ENCODE data around the gene IL5RA. TPM values are rescaled to one million over a fixed set of nuclear protein-coding genes. Genes with fewer than 3 reads are reported as not detected.

Gene IL5RA
- total and polyA plus RNA-seq, 9 of the 15 experiments (the other 6 are each of a cell fraction or from before 2014, with no cell fraction given): 0.07 to 0.28 (median 0.14) TPM; not detected in 4

DNA sequence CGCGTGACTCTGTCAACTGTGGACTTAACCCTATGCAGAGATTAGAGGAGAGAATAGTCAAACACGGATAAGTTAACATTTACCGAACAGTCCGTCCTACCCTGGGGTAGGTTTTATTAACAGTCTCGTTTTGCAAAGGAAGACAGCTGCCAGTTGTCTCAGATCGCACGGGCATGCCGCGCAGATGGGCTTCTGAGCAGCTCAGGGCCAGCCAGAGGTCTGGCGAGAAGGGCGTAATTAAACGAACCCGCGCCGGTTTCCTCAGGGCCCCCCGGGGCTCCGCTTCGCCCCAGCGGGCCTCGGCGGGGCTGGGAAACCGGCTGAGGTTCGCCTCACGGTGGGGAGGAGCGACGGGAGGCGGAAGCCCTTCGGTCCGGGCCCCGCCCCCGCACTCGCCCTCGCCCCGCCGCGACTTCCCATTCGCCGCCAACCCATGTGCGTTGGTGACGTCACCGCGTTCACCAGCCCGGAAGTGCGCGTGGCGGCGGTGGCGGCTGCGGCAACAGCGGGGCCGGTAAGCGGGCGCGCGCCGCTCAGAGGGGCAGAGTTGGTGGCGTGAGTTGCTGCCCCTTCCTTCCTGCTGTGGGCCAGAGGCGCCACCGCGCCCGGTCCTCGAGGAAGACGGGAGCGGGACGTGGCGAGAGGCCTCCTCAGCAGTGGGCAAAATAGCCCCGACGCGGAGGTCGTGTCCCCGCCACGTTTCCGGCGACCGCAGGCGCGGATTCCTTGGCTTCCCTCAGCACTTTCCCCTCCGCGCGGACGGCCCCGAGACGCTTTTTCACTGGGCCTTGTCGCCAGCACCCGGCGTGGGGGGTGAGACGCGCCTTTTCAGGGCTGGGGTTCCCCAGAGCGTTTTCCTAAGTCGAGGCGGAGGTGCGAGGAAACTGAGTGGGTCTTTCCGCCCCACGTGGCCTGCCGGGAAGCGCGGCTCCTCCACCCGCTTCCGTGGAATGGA, 16.6 kb upstream of the IL5RA start, which contains the start of gene TRNT1 (continued):
- TF ChIP-seq, protein P1, sequence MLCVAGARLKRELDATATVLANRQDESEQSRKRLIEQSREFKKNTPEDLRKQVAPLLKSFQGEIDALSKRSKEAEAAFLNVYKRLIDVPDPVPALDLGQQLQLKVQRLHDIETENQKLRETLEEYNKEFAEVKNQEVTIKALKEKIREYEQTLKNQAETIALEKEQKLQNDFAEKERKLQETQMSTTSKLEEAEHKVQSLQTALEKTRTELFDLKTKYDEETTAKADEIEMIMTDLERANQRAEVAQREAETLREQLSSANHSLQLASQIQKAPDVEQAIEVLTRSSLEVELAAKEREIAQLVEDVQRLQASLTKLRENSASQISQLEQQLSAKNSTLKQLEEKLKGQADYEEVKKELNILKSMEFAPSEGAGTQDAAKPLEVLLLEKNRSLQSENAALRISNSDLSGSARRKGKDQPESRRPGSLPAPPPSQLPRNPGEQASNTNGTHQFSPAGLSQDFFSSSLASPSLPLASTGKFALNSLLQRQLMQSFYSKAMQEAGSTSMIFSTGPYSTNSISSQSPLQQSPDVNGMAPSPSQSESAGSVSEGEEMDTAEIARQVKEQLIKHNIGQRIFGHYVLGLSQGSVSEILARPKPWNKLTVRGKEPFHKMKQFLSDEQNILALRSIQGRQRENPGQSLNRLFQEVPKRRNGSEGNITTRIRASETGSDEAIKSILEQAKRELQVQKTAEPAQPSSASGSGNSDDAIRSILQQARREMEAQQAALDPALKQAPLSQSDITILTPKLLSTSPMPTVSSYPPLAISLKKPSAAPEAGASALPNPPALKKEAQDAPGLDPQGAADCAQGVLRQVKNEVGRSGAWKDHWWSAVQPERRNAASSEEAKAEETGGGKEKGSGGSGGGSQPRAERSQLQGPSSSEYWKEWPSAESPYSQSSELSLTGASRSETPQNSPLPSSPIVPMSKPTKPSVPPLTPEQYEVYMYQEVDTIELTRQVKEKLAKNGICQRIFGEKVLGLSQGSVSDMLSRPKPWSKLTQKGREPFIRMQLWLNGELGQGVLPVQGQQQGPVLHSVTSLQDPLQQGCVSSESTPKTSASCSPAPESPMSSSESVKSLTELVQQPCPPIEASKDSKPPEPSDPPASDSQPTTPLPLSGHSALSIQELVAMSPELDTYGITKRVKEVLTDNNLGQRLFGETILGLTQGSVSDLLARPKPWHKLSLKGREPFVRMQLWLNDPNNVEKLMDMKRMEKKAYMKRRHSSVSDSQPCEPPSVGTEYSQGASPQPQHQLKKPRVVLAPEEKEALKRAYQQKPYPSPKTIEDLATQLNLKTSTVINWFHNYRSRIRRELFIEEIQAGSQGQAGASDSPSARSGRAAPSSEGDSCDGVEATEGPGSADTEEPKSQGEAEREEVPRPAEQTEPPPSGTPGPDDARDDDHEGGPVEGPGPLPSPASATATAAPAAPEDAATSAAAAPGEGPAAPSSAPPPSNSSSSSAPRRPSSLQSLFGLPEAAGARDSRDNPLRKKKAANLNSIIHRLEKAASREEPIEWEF (CRISPR knock-in tag; IDR thresholded peaks at IDR 0.05): no peak
- TF ChIP-seq CREM (IDR thresholded peaks at IDR 0.05; ENCODE audit: low read depth) (peak; percentile 98), FOXM1 (IDR thresholded peaks at IDR 0.05; ENCODE audit: low read depth) (no peak), FOXM1 (CRISPR knock-in tag; IDR thresholded peaks at IDR 0.05; ENCODE audit: low read depth) (peak; percentile 88), RBM25 (IDR thresholded peaks at IDR 0.05; ENCODE audit: low read depth, low read length, severe bottlenecking) (peak; percentile 80), MCM5 (IDR thresholded peaks at IDR 0.05; ENCODE audit: low read depth) (no peak), KHSRP (IDR thresholded peaks at IDR 0.05) (peak; percentile 79; the same call in 1 of the 2 replicates), SRF (CRISPR knock-in tag; IDR thresholded peaks at IDR 0.05) (peak in 1 of 2 experiments; percentile 18; a peak in 2 of 4 replicates), NFRKB (IDR thresholded peaks at IDR 0.05; ENCODE audit: low read depth) (peak; percentile 63), RBM15 (IDR thresholded peaks at IDR 0.05; ENCODE audit: insufficient read depth, low read length) (no peak), ZFP30 (CRISPR knock-in tag; IDR thresholded peaks at IDR 0.05; ENCODE audit: borderline replicate concordance) (no peak), HCFC1 (IDR thresholded peaks at IDR 0.05; ENCODE audit: low read depth, low read length) (peak; percentile 63)
- TF ChIP-seq, protein P2, sequence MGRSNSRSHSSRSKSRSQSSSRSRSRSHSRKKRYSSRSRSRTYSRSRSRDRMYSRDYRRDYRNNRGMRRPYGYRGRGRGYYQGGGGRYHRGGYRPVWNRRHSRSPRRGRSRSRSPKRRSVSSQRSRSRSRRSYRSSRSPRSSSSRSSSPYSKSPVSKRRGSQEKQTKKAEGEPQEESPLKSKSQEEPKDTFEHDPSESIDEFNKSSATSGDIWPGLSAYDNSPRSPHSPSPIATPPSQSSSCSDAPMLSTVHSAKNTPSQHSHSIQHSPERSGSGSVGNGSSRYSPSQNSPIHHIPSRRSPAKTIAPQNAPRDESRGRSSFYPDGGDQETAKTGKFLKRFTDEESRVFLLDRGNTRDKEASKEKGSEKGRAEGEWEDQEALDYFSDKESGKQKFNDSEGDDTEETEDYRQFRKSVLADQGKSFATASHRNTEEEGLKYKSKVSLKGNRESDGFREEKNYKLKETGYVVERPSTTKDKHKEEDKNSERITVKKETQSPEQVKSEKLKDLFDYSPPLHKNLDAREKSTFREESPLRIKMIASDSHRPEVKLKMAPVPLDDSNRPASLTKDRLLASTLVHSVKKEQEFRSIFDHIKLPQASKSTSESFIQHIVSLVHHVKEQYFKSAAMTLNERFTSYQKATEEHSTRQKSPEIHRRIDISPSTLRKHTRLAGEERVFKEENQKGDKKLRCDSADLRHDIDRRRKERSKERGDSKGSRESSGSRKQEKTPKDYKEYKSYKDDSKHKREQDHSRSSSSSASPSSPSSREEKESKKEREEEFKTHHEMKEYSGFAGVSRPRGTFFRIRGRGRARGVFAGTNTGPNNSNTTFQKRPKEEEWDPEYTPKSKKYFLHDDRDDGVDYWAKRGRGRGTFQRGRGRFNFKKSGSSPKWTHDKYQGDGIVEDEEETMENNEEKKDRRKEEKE (IDR thresholded peaks at IDR 0.05; ENCODE audit: borderline replicate concordance in 1 of 2, control insufficient read depth in 1 of 2, low read depth in 2 of 2, low read length in 1 of 2): peak in 1 of 2 experiments; percentile 73; a peak in 1 of 4 replicates
- TF ChIP-seq, protein P3, sequence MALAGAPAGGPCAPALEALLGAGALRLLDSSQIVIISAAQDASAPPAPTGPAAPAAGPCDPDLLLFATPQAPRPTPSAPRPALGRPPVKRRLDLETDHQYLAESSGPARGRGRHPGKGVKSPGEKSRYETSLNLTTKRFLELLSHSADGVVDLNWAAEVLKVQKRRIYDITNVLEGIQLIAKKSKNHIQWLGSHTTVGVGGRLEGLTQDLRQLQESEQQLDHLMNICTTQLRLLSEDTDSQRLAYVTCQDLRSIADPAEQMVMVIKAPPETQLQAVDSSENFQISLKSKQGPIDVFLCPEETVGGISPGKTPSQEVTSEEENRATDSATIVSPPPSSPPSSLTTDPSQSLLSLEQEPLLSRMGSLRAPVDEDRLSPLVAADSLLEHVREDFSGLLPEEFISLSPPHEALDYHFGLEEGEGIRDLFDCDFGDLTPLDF (CRISPR knock-in tag; IDR thresholded peaks at IDR 0.05): peak; percentile 74; the same call in 1 of the 2 replicates
- TF ChIP-seq, protein P4, sequence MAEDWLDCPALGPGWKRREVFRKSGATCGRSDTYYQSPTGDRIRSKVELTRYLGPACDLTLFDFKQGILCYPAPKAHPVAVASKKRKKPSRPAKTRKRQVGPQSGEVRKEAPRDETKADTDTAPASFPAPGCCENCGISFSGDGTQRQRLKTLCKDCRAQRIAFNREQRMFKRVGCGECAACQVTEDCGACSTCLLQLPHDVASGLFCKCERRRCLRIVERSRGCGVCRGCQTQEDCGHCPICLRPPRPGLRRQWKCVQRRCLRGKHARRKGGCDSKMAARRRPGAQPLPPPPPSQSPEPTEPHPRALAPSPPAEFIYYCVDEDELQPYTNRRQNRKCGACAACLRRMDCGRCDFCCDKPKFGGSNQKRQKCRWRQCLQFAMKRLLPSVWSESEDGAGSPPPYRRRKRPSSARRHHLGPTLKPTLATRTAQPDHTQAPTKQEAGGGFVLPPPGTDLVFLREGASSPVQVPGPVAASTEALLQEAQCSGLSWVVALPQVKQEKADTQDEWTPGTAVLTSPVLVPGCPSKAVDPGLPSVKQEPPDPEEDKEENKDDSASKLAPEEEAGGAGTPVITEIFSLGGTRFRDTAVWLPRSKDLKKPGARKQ (CRISPR knock-in tag; IDR thresholded peaks at IDR 0.05): no peak

Data from K562 (cell line).